GM19043 (cell line): ENCODE data around the gene SLC15A4.
"Not testable (repeated sequence)": the region's sequence is repeated elsewhere in the genome, so short reads cannot be mapped to it uniquely, and the experiment has no call there.

ENCODE experiments used
- ATAC-seq: cut with Tn5 transposase; IDR thresholded peaks from one replicate; pipeline ENCODE4 v1.9.1; 2021; ENCODE audit warnings: low read depth; ENCODE audit not compliant: unreplicated experiment

Gene SLC15A4

GRCh38 chr12:128823916-128824839, at the start of gene SLC15A4:
Gene SLC15A4, minus strand, starts transcription at chr12:128823958. Its CDS starts 15 bp downstream, at chr12:128823943.
- peak; percentile 73 for ATAC-seq

DNA sequence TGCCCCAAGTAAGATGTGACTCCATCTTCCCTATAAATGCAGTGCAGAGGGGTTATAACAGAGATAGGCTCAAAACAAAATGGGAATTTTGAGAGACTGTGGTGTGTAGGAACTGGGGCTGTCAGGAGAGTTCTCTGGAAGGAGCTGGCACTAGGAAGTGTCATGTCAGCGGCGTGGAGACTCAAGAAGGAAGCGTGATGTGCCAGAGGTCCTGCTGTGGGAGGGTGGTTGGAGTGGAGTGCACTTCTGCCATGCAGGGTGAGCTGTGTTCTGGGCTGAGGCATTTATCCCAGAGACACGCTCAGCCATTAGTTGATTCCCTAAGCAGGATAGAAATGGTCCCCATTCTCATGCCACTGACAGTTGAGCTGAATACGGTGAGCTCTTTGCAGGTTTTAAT, 48.5 kb upstream of the SLC15A4 start:
- no peak for ATAC-seq

GRCh38 chr12:128871516-128871892, 47.7 kb upstream of the SLC15A4 start:
- ATAC-seq = no peak

- ATAC-seq = no peak
Observed at GRCh38 chr12:128867466-128867865, 43.7 kb upstream of the SLC15A4 start.

- no peak for ATAC-seq
Observed at GRCh38 chr12:128864516-128865186, 40.9 kb upstream of the SLC15A4 start.

DNA sequence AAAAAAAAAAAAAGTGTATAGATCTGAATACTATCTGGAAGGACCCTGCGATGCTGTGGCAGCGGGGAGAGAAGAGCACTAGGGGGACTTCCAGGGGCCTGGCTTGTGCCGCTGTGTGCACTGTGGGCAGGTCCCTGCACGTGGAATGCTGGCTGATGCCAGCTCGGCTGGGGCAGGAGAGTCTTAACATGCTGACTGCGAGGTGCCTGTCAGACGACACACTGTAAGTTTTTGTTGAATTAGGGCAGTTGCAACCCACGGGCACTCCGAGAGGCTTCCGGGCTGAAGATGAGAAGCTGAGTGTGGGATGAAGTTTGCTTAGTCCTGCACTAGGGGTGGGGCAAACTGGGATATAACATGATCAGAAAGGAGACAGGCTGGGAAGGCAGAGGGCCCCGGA, 40.2 kb upstream of the SLC15A4 start:
- no peak for ATAC-seq

GRCh38 chr12:128861226-128862016, 37.7 kb upstream of the SLC15A4 start:
- no peak for ATAC-seq

DNA sequence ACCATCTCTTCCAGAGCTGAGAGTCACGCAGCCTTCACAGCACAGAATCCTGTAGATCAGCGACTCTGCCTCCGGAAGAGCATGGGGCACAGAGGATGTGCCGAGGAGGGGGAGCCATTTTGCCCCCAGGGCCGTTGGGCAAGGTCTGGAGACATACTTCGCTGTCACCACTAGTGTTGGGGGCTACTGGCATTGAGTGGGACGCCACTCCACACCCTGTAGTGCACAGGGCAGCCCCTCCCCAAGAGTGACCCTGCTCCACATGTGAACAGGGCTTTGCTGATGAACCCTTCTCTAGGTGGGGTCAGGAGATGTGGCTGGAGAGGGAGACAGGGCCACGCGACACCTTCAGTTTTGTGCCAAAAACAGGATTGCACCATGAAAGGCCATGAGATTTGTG, 35.6 kb upstream of the SLC15A4 start:
- ATAC-seq = no peak

DNA sequence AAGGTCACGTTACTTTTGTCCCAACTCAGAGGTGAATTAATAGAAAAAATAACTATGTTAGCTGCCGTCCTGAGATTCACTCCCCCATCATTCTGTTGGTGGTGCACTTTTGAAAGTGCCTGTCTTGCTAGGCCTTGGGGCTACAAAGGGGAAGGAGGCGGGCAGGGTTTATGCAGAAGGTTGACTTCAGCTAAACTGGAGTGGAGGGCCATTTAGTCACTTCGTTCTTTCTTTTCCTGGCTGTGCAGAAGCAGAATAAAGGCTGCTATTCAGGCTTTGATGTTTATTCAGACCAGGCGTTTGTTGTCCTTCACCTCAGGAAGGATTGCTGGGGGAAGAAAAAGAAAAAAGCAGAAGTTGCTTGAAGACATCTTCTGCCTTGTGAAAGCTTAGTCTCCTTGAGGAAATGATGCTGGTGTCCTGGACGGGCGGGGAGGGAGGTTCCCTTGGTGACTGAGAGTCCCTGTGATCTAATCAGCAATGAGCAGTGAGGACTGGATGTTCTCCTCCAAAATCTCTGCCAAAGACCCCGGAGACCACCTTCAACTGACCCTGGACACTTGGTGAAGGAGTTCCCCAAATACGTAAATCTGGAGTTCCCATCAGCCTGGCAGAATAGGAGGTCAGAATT, 33.5 kb upstream of the SLC15A4 start:
- ATAC-seq = no peak

DNA sequence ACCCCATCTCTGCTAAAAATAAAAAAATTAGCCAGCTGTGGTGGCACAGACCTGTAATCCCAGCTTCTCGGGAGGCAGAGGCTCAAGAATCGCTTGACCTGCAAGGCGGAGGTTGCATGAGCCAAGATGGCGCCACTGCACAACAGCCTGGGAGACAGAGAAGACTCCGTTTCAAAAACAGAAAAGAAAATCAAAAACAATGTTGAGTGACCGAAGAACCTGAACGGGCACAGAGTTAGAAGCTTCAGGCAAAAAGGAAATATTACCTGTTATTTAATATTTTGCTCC, 33.0 kb upstream of the SLC15A4 start:
- no peak for ATAC-seq

- no peak for ATAC-seq
Observed at GRCh38 chr12:128856035-128856790, 32.5 kb upstream of the SLC15A4 start.

DNA sequence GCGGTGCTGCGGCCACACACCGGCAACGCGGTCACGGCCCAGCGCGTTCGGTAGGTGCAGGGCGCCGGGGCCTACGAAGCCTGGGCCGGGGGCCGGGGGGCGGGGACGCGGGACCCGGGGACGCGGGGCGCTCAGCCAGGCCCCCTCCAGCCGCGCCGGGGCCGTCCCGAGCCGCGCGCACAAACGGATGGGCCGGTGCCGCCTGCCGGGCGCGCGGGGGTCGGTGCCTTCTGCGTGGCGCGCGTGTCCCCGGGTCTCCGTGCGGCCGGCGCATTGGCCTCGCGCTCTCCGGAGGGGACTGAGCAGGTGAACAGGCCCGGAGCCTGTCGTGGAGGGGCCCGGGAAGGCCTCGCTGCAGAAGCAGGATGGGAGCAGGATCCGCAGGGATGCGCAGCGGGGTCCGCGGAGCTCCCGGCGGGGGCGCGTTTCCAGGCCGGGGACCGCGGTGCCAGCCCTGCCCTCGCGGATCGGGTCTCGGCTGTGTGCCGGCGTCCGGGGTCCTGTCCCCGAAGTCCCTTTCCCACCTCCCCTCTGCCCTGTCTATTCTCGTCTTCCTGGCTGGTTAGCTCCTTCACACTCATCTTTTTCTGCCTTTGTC, 29.9 kb upstream of the SLC15A4 start:
- no peak for ATAC-seq

GRCh38 chr12:128852885-128853599, 29.3 kb upstream of the SLC15A4 start, which contains the start of gene GLT1D1:
Gene GLT1D1, plus strand, starts transcription at chr12:128853478. Its CDS starts 104 bp downstream, at chr12:128853582.
- ATAC-seq = no peak

GRCh38 chr12:128852026-128852698, 28.4 kb upstream of the SLC15A4 start:
- ATAC-seq = no peak

DNA sequence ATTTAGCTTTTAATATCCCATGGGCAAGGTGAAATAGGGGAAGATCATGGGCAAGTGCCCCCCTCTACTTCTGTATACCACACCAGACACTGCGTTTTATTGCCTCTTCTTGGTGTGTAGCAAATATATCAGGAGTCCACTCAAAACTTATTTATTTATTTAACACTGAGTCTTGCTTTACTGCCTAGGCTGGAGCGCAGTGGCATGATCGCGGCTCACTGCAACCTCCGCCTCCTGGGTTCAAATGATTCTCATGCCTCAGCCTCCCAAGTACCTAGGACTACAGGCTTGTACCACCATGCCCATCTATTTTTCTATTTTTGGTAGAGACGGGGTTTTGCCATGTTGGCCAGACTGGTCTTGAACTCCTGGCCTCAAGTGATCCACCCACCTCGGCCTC, 27.7 kb upstream of the SLC15A4 start:
- ATAC-seq = not testable (repeated sequence)

DNA sequence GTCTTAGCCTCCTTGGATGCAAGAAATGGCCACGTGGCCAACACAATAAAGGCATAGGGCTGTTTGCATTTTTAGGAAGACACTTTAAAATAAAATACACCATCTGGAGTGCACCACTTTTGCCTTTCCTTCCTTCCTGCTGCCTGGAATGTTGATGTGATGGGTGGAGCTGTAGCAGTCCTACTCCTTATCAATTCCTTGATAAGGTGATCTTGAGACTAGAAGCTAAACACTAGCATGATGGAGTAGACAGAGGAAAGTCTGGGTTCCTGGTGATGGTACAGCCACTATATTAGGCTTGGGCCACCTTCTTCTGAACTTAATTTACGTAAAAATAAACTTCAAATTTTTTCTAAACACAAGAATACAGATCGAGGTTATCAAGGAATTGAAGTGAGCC, 26.6 kb upstream of the SLC15A4 start:
- no peak for ATAC-seq

DNA sequence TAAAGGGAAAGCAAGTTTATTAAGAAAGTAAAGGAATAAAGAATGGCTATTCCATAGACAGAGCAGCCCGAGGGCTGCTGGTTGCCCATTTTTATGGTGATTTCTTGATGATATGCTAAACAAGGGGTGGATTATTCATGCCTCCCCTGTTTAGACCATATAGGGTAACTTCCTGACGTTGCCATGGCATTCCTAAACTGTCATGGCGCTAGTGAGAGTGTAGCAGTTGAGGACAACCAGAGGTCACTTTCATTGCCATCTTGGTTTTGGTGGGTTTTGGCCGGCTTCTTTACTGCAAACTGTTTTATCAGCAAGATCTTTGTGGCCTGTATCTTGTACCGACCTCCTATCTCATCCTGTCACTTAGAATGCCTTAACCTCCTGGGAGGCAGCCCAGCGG, 26.0 kb upstream of the SLC15A4 start:
- not testable (repeated sequence) for ATAC-seq

- no peak for ATAC-seq
Observed at GRCh38 chr12:128848371-128848770, 24.6 kb upstream of the SLC15A4 start.
